Posterior vena cava (tissue), 2 donors: ENCODE results near the gene SMIM13. TPM values are rescaled to one million over a fixed set of nuclear protein-coding genes. Genes with fewer than 3 reads are reported as not detected.
"Not testable (repeated sequence)": the region's sequence is repeated elsewhere in the genome, so short reads cannot be mapped to it uniquely, and the experiment has no call there.

Experiments used
- DNase-seq: peaks from one replicate; pipeline ENCODE4 v3.0.0-alpha.2; 2020; ENCODE audit warnings: low spot score
- intact Hi-C, 2 donors: fragments of 100-400 bp; cut with DNase I; formaldehyde crosslinking; loops; one replicate each; pipeline versions ENCODE4 v1.14.1 to v1.14.2; 2022 to 2023
- total RNA-seq, 2 donors: library from RNA; stranded (reverse); fragmentation: NEBNext Ultra II Directional; extraction: Animal tissue kit (Norgen Biotek cat#: 25700); gene quantifications; one replicate each; pipeline ENCODE4 v1.2.1, GENCODE V29; 2021
- donor health status: DM: yes; HTN: yes; CAD: no.
- donor health status: DM: yes; HTN: yes; CAD: no.

SMIM13 gene
- total RNA-seq, 2 donors from 2014 or later, result 9.2 to 11.8 TPM

DNA sequence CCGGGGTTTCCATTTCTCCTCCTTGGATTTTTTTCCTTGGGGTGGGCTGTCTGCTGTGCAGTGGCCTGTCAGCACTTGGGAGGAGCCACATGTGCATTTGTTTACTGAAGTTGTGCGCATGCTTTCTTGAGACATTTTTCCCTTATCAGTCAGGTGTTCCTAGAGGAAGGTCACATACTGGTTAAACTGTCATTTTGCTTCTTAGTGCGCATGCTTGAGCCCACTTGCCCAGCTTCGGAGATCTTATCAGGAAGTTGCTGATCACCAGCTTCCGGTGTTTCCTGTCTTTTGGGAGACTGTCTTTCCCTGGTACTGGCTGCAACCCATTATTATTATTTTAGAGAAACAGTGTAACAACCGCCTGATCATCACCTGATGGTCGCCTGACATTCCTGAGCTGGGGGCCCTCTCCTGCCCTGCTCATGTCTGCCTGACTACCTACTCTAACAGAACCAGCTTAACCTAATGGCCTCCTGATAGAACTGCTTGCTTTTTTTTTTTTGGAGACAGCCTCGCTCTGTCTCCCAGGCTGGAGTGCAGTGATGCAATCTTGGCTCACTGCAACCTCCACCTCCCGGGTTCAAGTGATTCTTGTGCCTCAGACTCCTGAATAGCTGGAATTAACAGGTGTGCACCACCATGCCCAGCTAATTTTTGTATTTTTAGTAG, 18.3 kb downstream of the SMIM13 start:
- intact Hi-C loops, result no loop called here
- no peak for DNase-seq

GRCh38 chr6:11113038-11113437, 19.4 kb downstream of the SMIM13 start:
- intact Hi-C loops, result no loop called here
- no peak for DNase-seq

- intact Hi-C loops, DNase-seq: not testable (repeated sequence)
Measured at GRCh38 chr6:11115808-11116536, 22.3 kb downstream of the SMIM13 start.

GRCh38 chr6:11120271-11121005, 26.8 kb downstream of the SMIM13 start:
- intact Hi-C loops, result no loop called here
- DNase-seq, result no peak

DNA sequence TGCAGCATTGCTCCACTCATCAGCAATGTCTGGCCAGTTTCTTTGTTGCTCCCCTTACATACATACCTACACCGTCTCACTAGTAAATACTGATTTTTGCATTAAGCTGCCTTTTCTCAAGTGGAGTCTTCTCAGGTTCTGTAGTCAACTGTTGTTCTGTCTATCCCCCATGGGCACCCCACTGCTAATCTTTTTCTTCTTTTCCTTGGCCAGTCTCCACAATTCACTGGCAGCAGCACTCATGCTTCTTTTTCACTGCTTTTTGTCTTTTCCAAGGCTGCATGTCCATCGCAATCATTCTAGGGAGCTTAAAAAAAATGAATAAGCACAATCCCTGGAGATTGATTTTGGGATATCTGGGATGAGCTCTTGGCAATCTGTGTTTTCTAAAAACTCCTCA, 28.2 kb downstream of the SMIM13 start:
- intact Hi-C loops, result no loop called here

GRCh38 chr6:11122380-11122779, 28.7 kb downstream of the SMIM13 start:
- no peak for DNase-seq
- intact Hi-C loops, result no loop called here

More for the DNA sequence above, 28.2 kb downstream of the SMIM13 start:
- DNase-seq, result no peak

- DNase-seq, result no peak
- intact Hi-C loops, result no loop called here
Measured at GRCh38 chr6:11123978-11124377, 30.3 kb downstream of the SMIM13 start.

GRCh38 chr6:11126876-11127275, 33.2 kb downstream of the SMIM13 start:
- no peak for DNase-seq
- intact Hi-C loops, result no loop called here

DNA sequence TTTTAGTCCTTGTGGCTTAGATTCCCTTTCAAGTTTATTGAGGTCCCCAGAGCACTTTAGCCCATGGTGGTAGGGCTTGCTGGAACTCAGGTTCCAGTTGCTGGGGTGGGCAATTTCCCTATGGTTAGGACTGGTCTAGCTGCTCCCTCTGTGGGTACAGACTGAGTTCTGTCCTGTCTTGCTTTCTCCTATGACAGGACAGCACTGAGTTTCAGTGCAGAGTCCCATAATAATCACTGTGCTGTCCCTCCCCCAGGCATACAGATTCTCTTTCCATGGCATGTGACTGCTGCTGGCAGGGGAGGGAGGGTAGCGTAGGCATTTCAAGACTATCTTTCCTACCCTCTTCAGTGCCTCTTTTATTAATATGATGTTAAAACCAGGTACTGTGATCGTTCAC, 35.0 kb downstream of the SMIM13 start:
- DNase-seq, result no peak
- intact Hi-C loops, result no loop called here

DNA sequence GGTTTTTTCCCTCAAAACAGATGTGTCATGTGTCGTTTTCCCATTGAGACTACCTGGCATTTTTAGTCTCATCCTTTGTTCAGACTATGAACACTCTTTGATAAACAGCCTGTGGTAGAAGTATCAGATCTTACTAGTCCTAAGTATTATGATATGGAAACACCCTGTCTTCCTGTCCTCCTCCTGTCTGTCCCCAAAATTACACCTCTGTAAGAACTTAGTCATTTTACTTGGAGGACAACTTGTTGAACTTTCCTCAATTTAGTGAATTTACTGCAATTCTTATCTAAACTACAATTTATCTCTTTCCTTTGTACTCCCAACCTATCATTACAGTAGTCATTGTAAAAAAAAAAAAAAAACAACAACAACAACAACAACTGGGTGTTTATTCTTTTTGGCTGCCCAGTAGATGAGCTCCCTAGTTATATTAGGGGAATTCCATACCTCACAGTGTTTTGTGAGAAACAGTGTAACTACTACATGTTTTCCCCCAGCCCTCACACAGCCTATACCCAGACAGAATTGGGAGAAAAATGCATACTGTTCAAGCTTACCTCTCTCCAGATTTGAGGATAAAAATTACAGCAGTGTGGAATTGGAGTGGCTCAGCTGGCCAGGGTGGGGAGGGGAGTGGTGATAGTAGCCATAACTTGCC, 36.4 kb downstream of the SMIM13 start:
- intact Hi-C loops, result loop anchor here in 1 of 2 donors (5.0 kb wide), 1 partner anchor 372 kb away; no protein-coding TSS in a partner anchor
- DNase-seq, result no peak

DNA sequence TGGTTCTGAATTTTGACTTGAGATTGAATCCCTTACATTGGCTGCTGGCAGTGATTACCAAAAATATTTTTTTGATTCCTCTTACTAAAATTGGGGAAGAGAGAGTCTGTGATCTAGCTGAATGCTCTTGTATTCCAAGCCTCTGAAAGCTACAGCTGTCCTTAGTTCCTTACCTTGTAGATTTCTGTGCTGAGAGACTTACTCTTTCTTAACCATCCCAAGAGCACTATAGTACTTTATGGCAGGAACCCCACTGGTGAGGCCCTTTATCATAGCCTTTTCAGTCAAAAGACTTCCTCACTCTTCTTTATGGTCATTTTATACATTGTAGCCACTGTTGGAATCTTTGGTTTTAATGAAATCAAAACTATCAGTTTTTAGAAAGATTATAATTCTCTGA, 37.0 kb downstream of the SMIM13 start:
- intact Hi-C loops, result loop anchor here in 1 of 2 donors (5.0 kb wide), 1 partner anchor 372 kb away; no protein-coding TSS in a partner anchor
- no peak for DNase-seq

DNA sequence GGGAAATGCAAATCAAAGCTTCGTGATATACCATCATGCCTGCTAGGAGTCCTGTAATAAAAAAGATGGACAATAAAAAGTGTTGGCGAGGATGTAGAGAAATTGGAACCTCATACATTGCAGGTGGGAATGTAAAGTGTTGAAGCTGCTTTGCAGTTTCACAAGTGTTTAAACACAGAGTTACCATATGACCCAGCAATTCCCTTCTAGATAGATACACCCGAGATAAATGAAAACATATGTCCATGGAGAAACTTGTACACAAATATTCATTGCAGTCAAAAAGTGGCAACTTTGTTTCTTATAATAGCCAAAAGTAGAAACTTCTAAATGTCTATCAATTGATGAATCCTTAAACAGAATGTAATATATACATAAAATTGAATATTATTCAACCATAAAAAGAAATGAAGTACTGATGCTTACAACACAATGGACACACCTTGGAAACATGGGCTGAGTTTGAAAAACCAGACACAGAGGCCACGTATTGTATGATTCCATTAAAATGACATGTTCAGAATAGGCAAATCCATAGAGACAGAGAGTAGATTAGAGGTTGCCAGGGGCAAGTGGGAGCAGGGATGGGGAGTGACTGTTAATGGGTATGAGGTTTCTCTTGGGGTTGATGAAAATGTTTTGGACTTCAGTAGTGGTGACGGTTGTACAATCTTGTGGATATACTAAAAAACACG, 38.7 kb downstream of the SMIM13 start:
- no peak for DNase-seq
- intact Hi-C loops, result loop anchor here in 1 of 2 donors (5.0 kb wide), 1 partner anchor 370 kb away; no protein-coding TSS in a partner anchor

- intact Hi-C loops, result loop anchor here in 1 of 2 donors (5.0 kb wide), 1 partner anchor 369 kb away; no protein-coding TSS in a partner anchor
- no peak for DNase-seq
Measured at GRCh38 chr6:11133281-11133680, 39.6 kb downstream of the SMIM13 start.

DNA sequence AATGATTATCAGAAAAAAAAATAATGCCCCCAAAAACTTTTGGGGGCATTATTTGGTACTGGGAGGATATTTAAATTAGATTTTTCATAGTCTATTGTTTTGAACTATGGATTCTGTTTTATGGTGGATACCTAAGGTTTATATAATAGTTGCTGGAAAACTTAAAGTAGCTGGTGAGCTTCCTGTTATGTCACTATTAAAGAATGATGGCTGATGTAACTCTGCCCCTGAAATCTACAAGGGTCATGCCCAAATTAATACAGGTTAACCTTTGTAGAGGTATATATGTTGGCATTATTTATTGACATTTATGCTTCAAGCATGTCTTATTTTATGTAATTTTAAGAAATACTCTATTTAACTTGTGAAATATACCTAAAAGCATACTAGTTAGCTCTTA, 43.2 kb downstream of the SMIM13 start:
- intact Hi-C loops, result no loop called here

GRCh38 chr6:11139051-11139960, 45.7 kb downstream of the SMIM13 start:
- intact Hi-C loops, result no loop called here
- no peak for DNase-seq

More for the DNA sequence above, 43.2 kb downstream of the SMIM13 start:
- DNase-seq, result no peak

- intact Hi-C loops, result loop anchor here in 1 of 2 donors (5.0 to 10.0 kb wide), 2 partner anchors 357 to 425 kb away; no protein-coding TSS in a partner anchor
- DNase-seq, result no peak
Measured at GRCh38 chr6:11140056-11140455, 46.4 kb downstream of the SMIM13 start.

DNA sequence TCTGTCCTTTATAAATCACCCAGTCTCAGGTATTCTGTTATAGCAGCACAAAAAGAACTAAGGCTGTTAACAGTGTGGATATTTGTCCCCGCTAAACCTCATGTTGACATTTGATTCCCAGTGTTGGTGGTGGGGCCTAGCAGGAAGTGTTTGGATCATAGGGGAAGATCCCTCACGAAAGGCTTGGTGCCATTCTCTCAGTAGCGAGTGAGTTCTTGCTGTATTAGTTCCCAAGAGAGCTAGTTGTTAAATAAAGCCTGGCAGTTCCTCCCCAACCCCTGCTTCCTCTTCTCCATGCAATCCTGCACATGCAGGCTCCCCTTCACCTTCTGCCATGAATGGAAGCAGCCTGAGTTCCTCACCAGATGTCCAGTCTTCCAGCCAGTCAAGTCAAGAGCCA, 47.7 kb downstream of the SMIM13 start:
- intact Hi-C loops, result loop anchor here in 1 of 2 donors (5.0 to 10.0 kb wide), 2 partner anchors 356 to 424 kb away; no protein-coding TSS in a partner anchor
- no peak for DNase-seq
